Breast epithelium (tissue), 3 donors: Measurements from ENCODE around the gene KLHDC4.

ENCODE experiments used
- CTCF ChIP-seq, 3 donors: fragments of 450-650 bp; IDR thresholded peaks; one replicate each; pipeline ENCODE4 v1.5.1; 2016 to 2017; ENCODE audit warnings: antibody characterized with exemption in 3 of 3, mild to moderate bottlenecking in 3 of 3, moderate library complexity in 3 of 3
- POLR2AphosphoS5 ChIP-seq, 3 donors: sonication (generic); formaldehyde crosslinking; IDR thresholded peaks; one replicate each; pipeline ENCODE4 v1.6.1; 2017; ENCODE audit warnings: antibody characterized with exemption in 3 of 3

DNA sequence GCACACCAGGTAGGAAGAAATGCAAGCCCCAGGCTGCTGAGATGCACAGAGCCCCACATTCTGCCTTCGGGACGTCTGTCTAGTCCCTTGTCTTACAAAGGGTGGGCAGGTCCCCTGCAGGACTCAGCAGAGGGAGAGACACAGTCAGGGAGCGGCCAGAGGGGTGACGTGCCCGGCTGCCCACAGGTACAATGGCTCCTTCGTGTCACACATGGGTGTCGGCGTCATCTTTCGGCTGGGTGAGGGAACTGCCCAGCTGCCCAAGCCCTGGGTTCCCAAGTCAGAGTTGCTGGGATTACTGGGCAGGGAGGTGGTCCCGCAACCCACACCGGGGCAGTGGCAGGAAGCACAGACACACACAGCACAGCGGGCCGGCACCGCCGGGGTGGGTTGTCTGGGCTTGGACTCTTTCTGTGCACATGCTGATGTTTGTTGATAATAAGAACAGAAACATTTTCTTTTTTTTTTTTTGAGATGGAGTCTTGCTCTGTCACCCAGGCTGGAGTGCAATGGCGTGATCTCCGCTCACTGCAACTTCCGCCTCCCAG, 82.9 kb downstream of the KLHDC4 start:
- TF ChIP-seq CTCF (IDR thresholded peaks at IDR 0.05), result no peak
- no peak for TF ChIP-seq POLR2AphosphoS5 (IDR thresholded peaks at IDR 0.05)
